GM19328 (cell line): Measurements from ENCODE around the gene DEPP1.
A peak's percentile ranks its signal among the peaks of the same experiment; 100 is the strongest.

Experiments used
- ATAC-seq: cut with Tn5 transposase; IDR thresholded peaks from one replicate; pipeline ENCODE4 v1.9.1; 2021; ENCODE audit warnings: mild to moderate bottlenecking, moderate library complexity; ENCODE audit not compliant: unreplicated experiment

DEPP1 gene

DNA sequence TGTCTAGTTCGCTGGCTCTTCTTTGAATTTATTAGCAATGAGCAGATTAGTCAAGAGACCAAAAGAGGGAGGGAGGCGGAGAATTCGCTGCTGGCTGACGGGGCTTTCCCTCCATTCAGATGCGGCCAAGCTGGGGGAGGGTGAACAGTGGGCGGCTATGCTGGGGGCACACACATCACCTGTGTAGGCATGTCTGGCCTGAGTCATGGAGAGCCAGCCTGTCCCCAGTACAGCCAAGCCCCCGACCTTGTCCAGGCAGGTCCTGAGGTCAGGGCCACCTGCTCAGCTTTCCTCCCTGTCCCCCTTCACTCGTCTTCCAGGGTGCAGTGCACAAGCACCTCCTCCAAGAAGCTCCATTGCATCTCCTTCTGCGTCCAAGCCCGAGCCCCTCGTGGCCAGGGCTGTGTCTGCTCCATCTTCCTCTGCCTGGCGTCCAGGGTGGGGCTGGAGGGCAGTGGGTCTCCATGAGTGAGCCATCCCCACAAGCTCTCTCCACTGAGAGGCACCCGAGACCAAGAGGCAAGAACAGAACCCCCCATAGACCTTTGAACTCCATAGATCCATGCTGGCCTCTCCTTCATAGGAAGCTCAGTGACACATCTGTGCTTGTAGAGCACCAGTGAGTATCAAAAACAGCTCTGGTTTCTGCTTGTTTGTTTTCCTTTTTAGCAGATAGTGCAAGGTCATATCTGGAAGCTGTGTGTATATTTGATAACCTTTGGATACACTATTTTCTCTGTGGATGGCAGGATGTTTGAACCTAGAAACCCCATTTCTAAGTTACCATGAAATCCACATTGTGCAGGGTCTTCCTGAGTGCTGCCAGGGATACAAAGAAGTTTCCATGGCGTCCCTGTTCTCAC is 1.9 kb upstream of the DEPP1 start:
- ATAC-seq: no peak

DNA sequence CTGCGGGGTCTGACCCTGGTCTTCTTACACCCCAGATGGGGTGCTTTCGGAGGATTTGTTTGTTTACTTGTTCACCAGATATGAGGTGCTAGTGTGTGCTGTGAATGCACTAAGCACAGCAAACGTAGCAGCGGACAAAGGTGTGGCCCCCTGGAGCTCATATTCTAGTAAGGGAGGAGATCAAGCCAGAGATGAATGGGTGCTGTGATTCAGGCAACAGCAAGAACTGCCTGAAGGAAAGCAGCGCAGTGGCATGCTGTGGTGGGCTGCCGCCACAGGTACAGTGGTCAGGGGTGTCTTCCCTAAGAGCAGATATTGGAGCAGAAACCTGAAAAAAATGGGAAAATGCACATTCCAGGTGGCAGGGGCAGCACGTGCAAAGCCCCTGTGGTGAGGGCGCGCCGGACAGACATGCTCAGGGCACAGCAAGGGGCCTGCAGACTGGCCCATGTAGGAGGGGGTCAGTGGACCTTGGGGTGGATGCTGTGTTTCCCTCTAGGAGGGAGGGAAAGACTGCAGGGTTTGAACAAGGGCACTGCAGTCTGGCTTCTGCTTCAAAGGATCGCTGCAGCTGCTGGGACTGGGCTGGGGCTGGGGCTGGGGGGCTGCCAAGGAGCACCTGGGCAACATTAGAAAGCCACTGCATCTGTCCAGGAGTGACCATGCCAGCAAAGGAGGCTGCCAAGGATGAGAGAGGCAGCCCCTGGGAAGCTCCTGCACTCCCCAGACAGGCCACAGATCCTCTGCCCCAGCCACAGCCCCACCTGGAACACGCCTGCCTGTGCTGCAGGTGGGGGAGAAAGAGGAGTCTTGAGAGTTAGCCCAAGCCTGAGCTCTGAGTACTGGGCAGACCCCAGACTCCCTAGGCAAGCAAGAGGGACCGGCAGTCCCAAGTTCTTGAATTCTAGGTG is 927 bp upstream of the DEPP1 start:
- ATAC-seq: no peak

GRCh38 chr10:44978213-44978569 is 418 bp downstream of the DEPP1 start:
- ATAC-seq: no peak

- no peak for ATAC-seq
Measured at GRCh38 chr10:44977287-44978212, 1.1 kb downstream of the DEPP1 start.

GRCh38 chr10:44976352-44977198 is 2.0 kb downstream of the DEPP1 start:
- no peak for ATAC-seq

DNA sequence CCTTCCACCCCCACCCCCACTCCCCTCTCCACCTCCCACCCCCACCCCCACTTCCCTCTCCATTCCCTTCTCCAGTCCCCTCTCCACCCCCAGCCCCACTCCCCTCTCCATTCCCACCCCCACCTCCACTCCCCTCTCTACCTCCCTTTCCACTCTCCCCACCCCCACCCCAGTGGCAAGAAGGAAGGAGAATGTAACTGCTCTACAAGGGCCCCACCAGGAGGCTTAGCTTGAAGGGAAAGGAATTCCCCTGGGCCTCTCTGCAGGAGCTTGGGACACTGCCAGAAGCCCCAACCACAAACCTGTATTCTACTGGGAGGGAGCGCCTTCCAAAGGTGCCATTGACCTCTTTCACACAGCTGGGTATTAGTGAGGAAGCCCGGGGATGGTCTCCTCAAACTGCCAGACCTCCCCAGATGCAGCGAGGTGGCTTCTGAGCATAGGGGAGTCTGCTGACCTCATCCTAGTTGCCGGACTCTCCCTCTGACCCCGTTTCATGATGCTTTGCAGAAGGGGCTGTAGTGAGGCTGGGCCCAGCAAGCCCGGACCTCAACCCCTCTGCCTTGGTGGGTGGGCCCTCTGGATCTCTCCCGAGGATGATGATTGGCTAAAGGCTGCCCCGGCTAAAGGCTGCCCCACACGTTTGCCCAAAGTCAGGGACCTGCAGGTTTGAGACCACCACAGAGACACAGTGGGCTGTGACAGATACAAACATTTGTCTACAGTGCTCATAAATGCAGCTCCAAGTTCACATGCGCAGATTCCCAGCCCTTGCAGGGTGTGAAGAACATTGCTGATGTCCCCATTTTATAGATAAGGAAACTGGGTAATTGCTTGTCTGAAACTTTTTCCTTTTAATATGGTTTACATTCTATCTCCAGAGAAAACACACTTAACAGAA is 2.9 kb downstream of the DEPP1 start:
- no peak for ATAC-seq

DNA sequence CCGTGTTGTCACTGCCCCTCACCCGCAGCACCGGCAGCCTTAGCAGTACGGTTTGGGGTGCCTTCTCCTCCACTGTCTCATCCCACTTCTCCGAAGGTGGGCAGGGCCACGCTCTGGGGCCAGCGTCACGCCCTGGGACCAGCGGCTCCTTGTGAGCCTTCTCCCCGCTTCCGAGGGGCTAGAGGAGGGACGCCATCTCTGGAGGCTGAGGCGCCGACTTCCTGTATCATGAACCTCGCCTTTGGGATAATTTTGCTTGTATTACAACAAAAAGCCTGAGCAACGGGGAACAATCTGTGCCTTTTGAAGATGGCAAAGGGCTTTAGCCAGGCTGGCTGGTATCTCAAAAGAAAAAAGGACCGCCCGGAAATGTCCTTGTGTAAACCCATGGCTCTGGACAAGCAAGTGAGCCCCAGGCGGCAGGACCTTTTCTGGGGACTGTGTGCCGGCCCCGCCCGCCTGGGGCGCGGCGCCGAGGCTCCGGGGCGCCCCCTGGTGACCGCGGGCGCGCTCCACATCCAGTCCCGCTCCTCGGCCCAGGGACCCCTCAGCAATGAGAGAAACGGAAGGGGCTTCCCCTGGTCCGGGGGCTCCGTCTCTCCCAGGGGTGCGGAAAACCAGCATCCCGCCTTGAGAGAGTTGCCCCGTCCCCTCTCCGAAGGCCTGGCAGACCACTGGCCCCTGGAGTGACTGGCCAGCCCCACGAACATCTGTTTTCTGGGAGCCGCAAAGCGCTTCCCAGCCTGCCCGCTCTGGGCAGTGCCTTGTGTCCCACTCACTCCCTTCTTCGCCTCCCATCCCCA is 3.8 kb downstream of the DEPP1 start:
- peak; percentile 78 for ATAC-seq

- ATAC-seq: no peak
Measured at GRCh38 chr10:44974082-44974627, 4.5 kb downstream of the DEPP1 start.

DNA sequence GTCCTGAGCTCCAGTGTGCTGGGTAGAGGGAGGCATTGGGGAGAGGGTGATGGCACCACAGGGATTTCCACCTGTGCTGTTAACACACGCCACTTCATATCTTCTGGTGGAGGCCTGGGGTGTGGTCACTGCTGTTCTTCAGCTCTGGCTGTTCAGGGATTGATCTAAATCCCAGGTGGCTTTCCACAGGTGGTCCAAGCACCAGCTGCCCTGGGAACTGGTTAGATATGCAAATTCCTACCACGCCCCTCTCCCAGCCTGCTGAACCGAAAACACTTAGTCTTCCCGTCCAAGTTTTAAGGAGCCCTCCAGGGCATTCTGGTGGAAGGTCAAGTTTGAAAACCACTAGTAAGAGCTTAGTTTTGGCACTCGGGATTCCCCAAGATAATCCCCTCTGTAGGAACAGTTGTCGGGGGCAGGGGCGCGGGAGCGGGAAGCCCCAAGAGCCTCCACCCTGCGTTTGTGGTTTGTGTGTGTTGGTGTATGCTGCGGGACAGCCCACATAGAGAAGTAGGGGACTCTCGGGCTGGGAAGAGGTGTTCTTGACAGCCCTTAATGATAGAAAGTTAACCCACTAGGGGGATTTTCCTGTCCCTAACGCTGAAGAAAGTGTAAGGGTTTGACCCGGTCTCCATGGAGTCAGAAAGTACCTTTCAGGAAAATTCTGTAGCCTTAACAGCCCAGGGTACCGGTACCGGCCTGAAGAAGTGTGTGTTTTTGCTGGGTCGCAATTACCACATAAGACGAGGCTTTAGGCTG is 5.1 kb downstream of the DEPP1 start:
- no peak for ATAC-seq

DNA sequence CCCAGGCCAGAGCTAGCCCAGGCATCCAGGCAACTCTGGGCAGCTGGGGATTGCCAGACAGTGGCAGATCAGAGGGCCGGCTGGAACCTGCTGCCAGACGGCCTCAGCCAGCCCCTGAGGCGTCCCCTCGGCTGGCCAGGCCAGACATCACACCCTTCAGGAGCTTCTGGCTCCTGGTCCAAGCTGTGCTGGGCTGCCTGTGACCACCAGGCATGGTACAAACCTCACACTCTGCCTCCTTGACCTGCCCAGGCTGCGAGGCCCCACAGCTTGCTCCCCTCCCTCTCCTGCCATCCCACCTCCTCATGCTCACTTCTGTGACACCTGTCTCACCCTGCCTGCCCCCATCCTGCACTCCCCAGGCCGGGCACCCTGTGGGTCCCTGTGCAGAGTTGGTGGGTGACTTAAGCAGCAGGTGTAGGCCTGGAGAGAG is 5.7 kb downstream of the DEPP1 start:
- ATAC-seq: no peak

DNA sequence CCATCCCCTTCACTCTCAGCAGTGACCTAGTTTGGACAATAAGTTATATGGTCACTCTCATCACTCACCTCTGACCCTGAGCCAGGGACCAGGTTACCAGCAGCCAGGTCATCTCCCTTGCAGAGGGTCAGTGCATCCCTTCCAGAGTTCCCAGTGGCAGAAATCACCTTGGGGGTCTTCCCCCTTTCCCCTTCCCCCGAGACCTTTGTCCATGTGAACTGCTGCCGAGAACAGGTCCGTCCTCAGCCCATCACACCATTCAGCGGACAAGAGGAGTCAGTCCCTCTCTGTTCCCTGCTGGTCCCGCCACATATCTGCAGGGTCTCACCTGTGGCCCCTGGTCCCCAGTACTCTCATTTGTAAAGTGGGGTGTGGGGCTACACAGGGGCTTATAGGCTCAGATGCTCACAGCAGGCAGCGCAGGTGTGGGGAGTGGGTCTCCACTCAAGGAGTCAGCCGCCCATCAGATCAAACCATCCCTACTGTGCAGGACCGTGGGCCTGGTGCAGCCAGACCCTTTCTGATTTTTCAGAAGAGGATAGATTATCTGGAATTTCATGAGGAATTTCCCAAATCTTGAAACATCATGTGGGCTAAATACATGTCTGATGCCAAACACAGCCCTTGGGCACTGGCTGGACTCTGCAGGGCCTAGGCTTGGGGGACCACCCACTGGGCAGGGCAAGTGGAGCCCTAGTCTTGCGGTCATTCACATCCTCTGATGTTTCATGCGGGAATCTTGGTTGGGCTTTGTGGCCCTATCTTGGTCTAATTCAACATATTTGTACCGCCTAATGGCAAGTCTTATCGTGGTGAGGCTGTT is 6.5 kb downstream of the DEPP1 start:
- ATAC-seq: no peak

DNA sequence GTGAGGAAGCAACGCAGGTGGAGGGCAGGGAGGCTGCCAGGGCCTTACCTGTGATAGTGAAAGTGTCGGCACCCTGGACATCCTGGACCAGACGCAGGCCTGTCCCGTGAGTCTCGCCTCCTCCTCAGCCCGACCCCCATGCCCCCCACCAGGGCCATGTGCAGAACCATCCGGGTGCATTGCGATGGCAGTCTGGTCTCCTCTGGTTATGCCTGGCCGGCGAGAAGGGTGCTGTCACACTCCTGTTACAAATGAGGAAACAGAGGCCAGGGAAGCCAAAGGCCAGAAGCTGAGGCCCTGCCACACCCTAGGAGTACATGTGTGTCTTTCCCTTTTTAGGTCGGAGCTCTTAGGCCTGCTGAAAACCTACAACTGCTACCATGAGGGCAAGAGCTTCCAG is 7.2 kb downstream of the DEPP1 start:
- no peak for ATAC-seq

DNA sequence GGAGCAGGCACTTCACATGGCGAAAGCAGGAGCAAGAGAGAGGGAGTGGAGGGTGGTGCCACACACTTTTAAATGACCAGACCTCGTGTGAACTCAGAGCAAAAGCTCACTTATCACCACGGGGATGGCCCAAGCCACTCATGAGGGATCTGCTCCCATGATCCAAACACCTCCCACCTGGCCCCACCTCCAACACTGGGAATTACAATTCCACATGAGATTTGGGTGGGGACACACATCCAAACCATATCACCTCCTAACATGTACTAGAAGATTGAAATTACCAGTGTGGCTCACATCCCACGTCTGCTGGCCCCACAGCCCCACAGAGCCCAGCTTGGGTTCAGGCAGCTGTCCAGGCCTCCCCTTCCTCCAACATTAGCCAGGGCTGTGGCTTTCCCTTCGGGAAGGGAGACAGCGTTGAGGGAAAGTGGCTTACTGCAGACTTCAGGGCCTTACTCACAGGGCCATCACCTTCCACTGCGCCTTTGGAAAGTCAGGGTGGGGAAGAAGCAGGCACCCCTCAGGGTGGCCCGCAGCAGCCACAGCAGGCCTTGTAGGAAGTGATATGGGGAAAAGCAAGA is 7.7 kb downstream of the DEPP1 start:
- no peak for ATAC-seq

- no peak for ATAC-seq
Measured at GRCh38 chr10:44969854-44970253, 8.8 kb downstream of the DEPP1 start.

DNA sequence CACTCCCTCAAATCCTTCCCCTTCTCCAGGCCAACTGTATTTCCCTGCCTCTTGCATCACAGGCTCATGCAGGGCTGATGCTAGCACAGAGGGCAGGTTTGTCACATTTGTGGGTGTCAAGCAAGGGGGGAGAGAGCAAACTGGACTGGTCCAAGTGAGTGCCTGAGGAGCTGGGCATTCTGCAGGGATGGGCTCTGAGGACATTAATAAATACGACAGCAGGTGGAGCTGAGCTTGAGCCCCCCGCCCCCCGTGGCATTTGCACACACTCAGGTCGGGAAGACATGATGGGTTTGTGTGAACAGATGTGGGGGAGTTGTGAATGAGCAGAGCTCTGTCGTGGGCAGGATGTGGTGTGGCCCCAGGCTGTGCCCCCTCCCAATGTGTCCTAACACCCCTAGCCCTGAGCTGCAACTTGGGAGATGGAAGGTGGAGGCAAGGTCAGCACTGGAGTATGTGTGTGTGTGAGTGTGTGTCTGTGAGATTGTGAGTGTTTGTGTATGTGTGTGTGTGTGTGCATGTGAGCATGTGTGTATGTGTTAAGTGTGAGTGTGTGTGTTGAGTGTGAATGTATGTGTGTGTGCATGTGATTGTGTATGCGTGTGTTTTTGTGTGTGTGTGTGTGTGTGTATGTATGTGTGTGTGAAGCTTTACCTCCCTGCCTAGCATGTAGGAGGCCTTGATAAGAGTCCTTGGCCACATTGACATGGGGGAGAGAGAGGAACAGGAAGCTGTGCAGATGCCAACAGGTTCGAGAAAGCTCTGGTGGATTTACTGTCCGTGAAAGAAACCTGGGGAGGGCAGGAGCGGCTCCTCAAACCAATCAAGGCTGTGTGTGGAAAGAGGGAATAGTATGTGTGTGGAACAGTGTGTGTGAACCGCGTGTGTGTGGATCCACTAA is 9.9 kb downstream of the DEPP1 start:
- ATAC-seq: no peak
